ENCODE data around the gene AKAP10.
A peak's percentile ranks its signal among the peaks of the same experiment; 100 is the strongest.

Gene AKAP10

GRCh38 chr17:19992803-19993713, 15.4 kb upstream of the AKAP10 start:
- H3K4me3 ChIP-seq (ENCODE audit: low read depth, low read length) = no peak overlapping the region
- TF ChIP-seq CTCF (IDR thresholded peaks at IDR 0.05; ENCODE audit: control insufficient read depth, extremely low read depth, insufficient read depth) = peak; percentile 89

GRCh38 chr17:19991252-19991885, 13.7 kb upstream of the AKAP10 start:
- no peak overlapping the region for H3K4me3 ChIP-seq (ENCODE audit: low read depth, low read length)
- no peak for DNase-seq (ENCODE audit: low read depth)
- no peak for TF ChIP-seq CTCF (IDR thresholded peaks at IDR 0.05; ENCODE audit: control insufficient read depth, extremely low read depth, insufficient read depth)

More at GRCh38 chr17:19992803-19993713, 15.4 kb upstream of the AKAP10 start:
- DNase-seq (ENCODE audit: low read depth) = peak; percentile 85

- no peak overlapping the region for H3K4me3 ChIP-seq (ENCODE audit: low read depth, low read length)
- TF ChIP-seq CTCF (IDR thresholded peaks at IDR 0.05; ENCODE audit: control insufficient read depth, extremely low read depth, insufficient read depth) = no peak
- DNase-seq (ENCODE audit: low read depth) = no peak
Measured at GRCh38 chr17:19987897-19988296, 10.3 kb upstream of the AKAP10 start.

GRCh38 chr17:19986941-19987861, 9.6 kb upstream of the AKAP10 start:
- no peak for DNase-seq (ENCODE audit: low read depth)
- no peak overlapping the region for H3K4me3 ChIP-seq (ENCODE audit: low read depth, low read length)
- TF ChIP-seq CTCF (IDR thresholded peaks at IDR 0.05; ENCODE audit: control insufficient read depth, extremely low read depth, insufficient read depth) = no peak

GRCh38 chr17:19979917-19980770, 2.5 kb upstream of the AKAP10 start:
- H3K4me3 ChIP-seq (ENCODE audit: low read depth, low read length) = no peak overlapping the region
- no peak for TF ChIP-seq CTCF (IDR thresholded peaks at IDR 0.05; ENCODE audit: control insufficient read depth, extremely low read depth, insufficient read depth)
- no peak for DNase-seq (ENCODE audit: low read depth)

GRCh38 chr17:19978805-19979211, 1.2 kb upstream of the AKAP10 start:
- no peak for DNase-seq (ENCODE audit: low read depth)
- no peak overlapping the region for H3K4me3 ChIP-seq (ENCODE audit: low read depth, low read length)
- no peak for TF ChIP-seq CTCF (IDR thresholded peaks at IDR 0.05; ENCODE audit: control insufficient read depth, extremely low read depth, insufficient read depth)
